ENCODE measurements around the gene RNF2.

- TF ChIP-seq, protein P1, sequence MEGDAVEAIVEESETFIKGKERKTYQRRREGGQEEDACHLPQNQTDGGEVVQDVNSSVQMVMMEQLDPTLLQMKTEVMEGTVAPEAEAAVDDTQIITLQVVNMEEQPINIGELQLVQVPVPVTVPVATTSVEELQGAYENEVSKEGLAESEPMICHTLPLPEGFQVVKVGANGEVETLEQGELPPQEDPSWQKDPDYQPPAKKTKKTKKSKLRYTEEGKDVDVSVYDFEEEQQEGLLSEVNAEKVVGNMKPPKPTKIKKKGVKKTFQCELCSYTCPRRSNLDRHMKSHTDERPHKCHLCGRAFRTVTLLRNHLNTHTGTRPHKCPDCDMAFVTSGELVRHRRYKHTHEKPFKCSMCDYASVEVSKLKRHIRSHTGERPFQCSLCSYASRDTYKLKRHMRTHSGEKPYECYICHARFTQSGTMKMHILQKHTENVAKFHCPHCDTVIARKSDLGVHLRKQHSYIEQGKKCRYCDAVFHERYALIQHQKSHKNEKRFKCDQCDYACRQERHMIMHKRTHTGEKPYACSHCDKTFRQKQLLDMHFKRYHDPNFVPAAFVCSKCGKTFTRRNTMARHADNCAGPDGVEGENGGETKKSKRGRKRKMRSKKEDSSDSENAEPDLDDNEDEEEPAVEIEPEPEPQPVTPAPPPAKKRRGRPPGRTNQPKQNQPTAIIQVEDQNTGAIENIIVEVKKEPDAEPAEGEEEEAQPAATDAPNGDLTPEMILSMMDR (IDR thresholded peaks at IDR 0.05) = no peak
- no peak for TF ChIP-seq POLR2A (IDR thresholded peaks at IDR 0.05)
Observed at GRCh38 chr1:185132534-185132933, 87.2 kb downstream of the RNF2 start.

All from esophagus squamous epithelium (tissue), 4 donors.